Myocyte (in vitro differentiated cells): Measurements from ENCODE around the gene SMIM32. TPM values are rescaled to one million over a fixed set of nuclear protein-coding genes. Genes with fewer than 3 reads are reported as not detected.

Experiments used
- total RNA-seq: library from RNA; depleted of rRNA; stranded (reverse); fragments of >200 nt; gene quantifications from 2 replicates; pipeline ENCODE4 v1.2.3, GENCODE V29; 2014

Gene SMIM32
- total RNA-seq, 1 donor from 2014 or later: not detected

Other genes starting within 250 kb of the SMIM32 start
- gene LECT2, start 238.2 kb downstream of the SMIM32 start, total RNA-seq: not detected in 2 replicates
- 758 and 1,068 TPM in 2 replicates for gene TGFBI, start 164.2 kb downstream of the SMIM32 start, total RNA-seq
- 54.3 and 54.4 TPM in 2 replicates for gene SMAD5, start 60.3 kb downstream of the SMIM32 start, total RNA-seq
- not detected in 2 replicates for gene TRPC7, start 172.4 kb upstream of the SMIM32 start, total RNA-seq